ENCODE results near the gene EPHA3. TPM values are rescaled to one million over a fixed set of nuclear protein-coding genes. Genes with fewer than 3 reads are reported as not detected.

Gene EPHA3
- total RNA-seq, 4 donors from 2014 or later, result 0.53 to 3.3 (median 0.88) TPM

DNA sequence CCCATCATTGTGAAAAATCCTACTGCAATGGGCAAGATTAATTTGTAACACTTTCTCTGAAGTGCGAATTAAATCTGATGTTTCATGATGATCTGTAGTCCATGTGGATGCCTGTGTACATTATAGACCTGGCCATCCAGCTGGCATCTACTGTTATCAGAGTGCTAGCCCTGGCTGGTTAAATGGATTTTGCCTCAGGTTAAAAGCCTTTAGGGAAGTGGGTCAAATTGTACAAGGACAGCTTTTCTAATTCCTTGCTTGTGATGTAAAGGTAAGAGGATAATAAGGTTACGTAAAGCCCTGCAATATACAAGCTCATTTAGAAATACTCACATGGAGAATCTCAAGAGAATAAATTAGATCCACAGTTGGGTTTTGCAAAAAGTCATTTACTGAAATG lies 138.2 kb downstream of the EPHA3 start:
- no peak for DNase-seq
- no peaks in the 10 kb centered on the region for H3K36me3 ChIP-seq
- TF ChIP-seq, protein P1, sequence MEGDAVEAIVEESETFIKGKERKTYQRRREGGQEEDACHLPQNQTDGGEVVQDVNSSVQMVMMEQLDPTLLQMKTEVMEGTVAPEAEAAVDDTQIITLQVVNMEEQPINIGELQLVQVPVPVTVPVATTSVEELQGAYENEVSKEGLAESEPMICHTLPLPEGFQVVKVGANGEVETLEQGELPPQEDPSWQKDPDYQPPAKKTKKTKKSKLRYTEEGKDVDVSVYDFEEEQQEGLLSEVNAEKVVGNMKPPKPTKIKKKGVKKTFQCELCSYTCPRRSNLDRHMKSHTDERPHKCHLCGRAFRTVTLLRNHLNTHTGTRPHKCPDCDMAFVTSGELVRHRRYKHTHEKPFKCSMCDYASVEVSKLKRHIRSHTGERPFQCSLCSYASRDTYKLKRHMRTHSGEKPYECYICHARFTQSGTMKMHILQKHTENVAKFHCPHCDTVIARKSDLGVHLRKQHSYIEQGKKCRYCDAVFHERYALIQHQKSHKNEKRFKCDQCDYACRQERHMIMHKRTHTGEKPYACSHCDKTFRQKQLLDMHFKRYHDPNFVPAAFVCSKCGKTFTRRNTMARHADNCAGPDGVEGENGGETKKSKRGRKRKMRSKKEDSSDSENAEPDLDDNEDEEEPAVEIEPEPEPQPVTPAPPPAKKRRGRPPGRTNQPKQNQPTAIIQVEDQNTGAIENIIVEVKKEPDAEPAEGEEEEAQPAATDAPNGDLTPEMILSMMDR (IDR thresholded peaks at IDR 0.05), result no peak
- TF ChIP-seq POLR2A (IDR thresholded peaks at IDR 0.05), result no peak

DNA sequence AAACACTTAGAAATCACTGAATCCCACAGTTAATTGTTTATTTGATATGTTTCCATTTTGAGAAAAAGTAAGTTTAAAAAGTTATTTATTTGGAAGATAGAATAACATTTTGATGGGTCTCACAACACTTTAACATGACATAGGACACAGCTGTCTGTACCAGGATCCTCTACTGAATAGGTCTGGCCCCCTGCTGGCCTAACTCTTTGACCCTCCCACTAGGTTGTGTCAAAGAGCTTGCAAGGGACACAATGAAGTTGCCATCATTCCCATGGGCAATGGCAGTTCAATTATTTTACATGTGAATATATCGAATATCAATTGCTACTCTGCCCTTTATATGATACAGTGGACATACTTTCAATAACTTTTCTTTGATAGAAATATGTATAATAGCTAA lies 138.9 kb downstream of the EPHA3 start:
- Histone ChIP-seq H3K4me3 (no peak overlapping the region), H3K27ac (no peak overlapping the region), H3K9me3 (no peaks in the 10 kb centered on the region), H3K4me1 (no peaks in the 10 kb centered on the region), H3K27me3 (no peaks in the 10 kb centered on the region), H3K36me3 (no peaks in the 10 kb centered on the region)
- DNase-seq, result no peak
- TF ChIP-seq, protein P1 (IDR thresholded peaks at IDR 0.05), result no peak
- no peak for TF ChIP-seq POLR2A (IDR thresholded peaks at IDR 0.05)

More for the DNA sequence above, 138.2 kb downstream of the EPHA3 start:
- H3K9me3 ChIP-seq, result no peaks in the 10 kb centered on the region
- H3K4me1 ChIP-seq, result no peaks in the 10 kb centered on the region
- no peak overlapping the region for H3K27ac ChIP-seq
- H3K4me3 ChIP-seq, result no peak overlapping the region
- no peaks in the 10 kb centered on the region for H3K27me3 ChIP-seq

DNA sequence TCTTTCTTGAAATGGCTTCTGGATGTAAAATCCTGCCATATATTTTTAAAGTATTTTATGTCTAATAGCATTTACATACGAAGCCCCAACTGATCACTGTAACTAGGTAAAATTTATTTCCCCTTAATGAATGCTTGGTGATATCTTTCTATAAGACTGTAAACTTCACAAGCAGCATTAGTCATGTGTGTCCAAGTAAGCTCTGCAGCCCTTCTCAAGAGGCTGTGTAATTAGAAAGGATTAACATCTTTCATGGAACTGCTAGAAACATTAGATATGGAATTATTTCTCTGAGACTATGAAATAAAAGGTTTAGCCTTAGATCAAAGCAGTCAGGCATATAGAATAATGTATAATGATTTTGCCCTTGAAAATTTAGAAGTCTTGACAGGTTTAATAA lies 143.3 kb downstream of the EPHA3 start:
- H3K4me3 ChIP-seq, result no peak overlapping the region
- H3K36me3 ChIP-seq, result no peaks in the 10 kb centered on the region
- no peak overlapping the region for H3K27ac ChIP-seq
- H3K9me3 ChIP-seq, result no peaks in the 10 kb centered on the region
- no peak for DNase-seq
- no peak for TF ChIP-seq POLR2A (IDR thresholded peaks at IDR 0.05)
- H3K27me3 ChIP-seq, result no peaks in the 10 kb centered on the region
- no peaks in the 10 kb centered on the region for H3K4me1 ChIP-seq

DNA sequence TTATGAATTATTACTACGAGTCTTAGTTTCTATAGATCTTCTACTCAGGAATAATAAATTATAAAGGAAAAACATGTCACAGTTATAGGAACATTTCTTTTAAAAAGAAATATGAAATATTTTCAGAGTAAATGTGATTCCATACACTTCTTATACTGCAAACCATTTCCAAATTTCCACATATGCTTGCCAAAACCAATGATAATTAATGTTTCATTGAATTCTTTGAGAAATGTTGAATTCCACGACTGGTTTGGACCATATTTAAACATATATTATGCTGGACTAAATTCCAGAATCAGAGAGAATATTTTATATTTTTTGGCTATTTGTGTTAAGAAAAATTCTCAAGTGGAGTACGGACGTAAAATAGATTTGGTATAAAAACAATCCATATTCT lies 144.6 kb downstream of the EPHA3 start:
- no peaks in the 10 kb centered on the region for H3K4me1 ChIP-seq

DNA sequence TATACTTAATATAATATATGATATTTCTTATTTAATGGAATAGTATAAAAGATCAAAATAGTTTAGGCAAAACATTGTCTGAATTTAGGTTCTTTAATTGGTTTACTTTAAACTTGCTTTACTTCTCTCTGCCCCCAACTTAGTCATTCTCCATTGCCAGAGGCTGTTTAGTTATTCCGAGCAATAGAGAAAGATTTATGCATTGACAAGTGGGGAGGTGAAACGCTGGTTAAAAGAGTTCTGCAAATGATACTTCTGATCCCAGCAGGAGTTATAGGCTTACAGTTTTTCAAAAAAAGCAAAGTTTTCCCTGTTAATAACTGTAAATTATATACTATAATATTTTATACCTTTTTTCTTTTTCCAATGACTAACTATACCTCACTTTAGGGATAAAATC lies 145.4 kb downstream of the EPHA3 start:
- no peak for TF ChIP-seq POLR2A (IDR thresholded peaks at IDR 0.05)
- TF ChIP-seq, protein P1 (IDR thresholded peaks at IDR 0.05), result no peak

More for the DNA sequence above, 144.6 kb downstream of the EPHA3 start:
- no peaks in the 10 kb centered on the region for H3K27me3 ChIP-seq
- H3K9me3 ChIP-seq, result no peaks in the 10 kb centered on the region
- DNase-seq, result no peak
- H3K4me3 ChIP-seq, result no peak overlapping the region
- no peak overlapping the region for H3K27ac ChIP-seq
- TF ChIP-seq POLR2A (IDR thresholded peaks at IDR 0.05), result no peak
- TF ChIP-seq, protein P1 (IDR thresholded peaks at IDR 0.05), result no peak
- no peaks in the 10 kb centered on the region for H3K36me3 ChIP-seq

DNA sequence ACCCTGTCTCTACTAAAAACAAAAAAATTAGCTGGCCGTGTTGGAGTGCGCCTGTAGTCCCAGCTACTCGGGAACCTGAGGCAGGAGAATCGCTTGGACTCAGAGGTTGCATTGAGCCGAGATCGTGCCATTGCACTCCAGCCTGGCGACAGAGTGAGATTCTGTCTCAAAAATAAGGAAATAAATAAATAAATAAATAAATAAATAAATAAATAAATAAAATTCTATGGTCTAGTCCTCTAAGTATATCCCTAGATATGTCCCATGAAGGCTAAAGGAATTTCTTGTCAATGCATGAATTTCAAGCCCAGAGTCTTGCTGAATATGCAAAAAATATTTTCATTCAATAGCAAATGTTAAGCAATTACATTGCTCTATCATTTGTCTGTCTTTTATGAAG lies 149.0 kb downstream of the EPHA3 start:
- Histone ChIP-seq H3K27me3 (no peaks in the 10 kb centered on the region), H3K4me3 (no peak overlapping the region), H3K27ac (no peak overlapping the region), H3K4me1 (no peaks in the 10 kb centered on the region), H3K9me3 (no peaks in the 10 kb centered on the region), H3K36me3 (no peaks in the 10 kb centered on the region)
- DNase-seq, result no peak
- TF ChIP-seq, protein P1 (IDR thresholded peaks at IDR 0.05), result no peak
- no peak for TF ChIP-seq POLR2A (IDR thresholded peaks at IDR 0.05)

More for the DNA sequence above, 145.4 kb downstream of the EPHA3 start:
- H3K27me3 ChIP-seq, result no peaks in the 10 kb centered on the region
- no peak overlapping the region for H3K4me3 ChIP-seq
- no peak for DNase-seq
- no peaks in the 10 kb centered on the region for H3K9me3 ChIP-seq
- H3K36me3 ChIP-seq, result no peaks in the 10 kb centered on the region
- no peak overlapping the region for H3K27ac ChIP-seq
- no peaks in the 10 kb centered on the region for H3K4me1 ChIP-seq
